Left ventricle myocardium inferior (tissue), 1 donor: Measurements from ENCODE around the gene RAB42. TPM values are rescaled to one million over a fixed set of nuclear protein-coding genes. Genes with fewer than 3 reads are reported as not detected.
A peak's percentile ranks its signal among the peaks of the same experiment; 100 is the strongest.

Experiments used
- DNase-seq: peaks from one replicate; pipeline ENCODE4 v3.0.0-alpha.2; 2020
- H3K27ac ChIP-seq: fragments of 200-600 bp; replicated peaks from 2 replicates; pipeline ENCODE4 v1.8.0; 2021
- H3K27me3 ChIP-seq: fragments of 200-600 bp; 2 replicates; pipeline ENCODE4 v1.8.0; 2021; ENCODE audit warnings: low read depth
- H3K36me3 ChIP-seq: fragments of 200-600 bp; 2 replicates; pipeline ENCODE4 v1.8.0; 2021
- H3K4me1 ChIP-seq: fragments of 200-600 bp; 2 replicates; pipeline ENCODE4 v1.8.0; 2021
- H3K4me3 ChIP-seq: fragments of 200-600 bp; 2 replicates; pipeline ENCODE4 v1.8.0; 2021; ENCODE audit warnings: mild to moderate bottlenecking, moderate library complexity
- H3K9me3 ChIP-seq: fragments of 200-600 bp; replicated peaks from 2 replicates; pipeline ENCODE4 v1.8.0; 2021
- intact Hi-C: fragments of 100-400 bp; cut with micrococcal nuclease; formaldehyde crosslinking; loops from one replicate; pipeline ENCODE4 v1.11.0; 2022
- total RNA-seq: library from RNA; stranded (reverse); fragmentation: NEBNext Ultra II Directional; extraction: Animal tissue kit (Norgen Biotek cat#: 25700); gene quantifications from one replicate; pipeline ENCODE4 v1.2.1, GENCODE V29; 2021
- TF ChIP-seq, protein P1 (sequence below): fragments of 200-600 bp; IDR thresholded peaks from 2 replicates; pipeline ENCODE4 v1.8.0; 2021; ENCODE audit warnings: antibody characterized with exemption, mild to moderate bottlenecking, borderline replicate concordance
- donor health status: DM: no; HTN: yes; CAD: no; lungs with severe emphysema.

RAB42 gene
- total RNA-seq, 1 donor from 2014 or later: 1.2 TPM

DNA sequence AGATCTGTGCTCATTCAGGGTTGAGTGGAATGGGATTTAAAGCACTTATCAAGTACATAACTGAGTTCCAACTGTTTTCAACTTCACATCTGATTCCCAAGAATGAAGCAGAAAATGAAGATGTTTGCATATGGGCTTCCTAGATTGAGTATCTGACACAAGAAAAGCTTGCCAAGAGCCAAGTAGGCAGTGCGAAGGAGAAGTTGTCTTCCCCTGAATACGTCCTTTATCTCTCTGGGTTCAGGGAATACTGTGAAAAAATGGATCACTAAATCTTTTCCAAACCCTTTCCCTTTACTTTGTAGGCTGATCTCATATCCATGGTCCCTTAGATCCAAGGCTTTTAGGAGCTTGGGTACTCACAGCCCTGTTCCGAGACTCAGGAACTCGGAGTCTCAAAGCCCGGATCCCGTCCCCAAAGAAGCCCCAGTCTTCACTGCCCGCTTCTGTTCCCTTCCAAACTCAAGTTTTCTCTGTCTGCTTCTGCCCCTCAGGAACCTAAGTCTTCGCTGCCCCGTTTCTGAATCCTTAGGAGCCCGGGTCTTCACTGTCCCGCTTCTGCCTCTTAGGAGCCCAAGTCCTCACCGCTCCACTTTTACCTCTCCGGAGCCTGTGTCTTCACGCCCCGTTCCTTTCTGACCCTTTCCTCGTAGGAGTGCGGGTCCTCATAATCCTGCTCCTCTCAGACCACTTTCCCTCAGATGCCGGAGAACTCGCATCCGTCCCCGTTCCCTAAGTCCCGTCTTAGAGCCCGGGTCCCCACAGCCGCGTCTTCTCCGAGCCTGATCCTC is 50.2 kb downstream of the RAB42 start:
- Histone ChIP-seq H3K4me3 (peak overlapping the region; percentile 87), H3K36me3 (no peaks in the 10 kb centered on the region), H3K4me1 (peaks cover 64% of the 10 kb centered on the region), H3K27ac (peak overlapping the region; percentile 93), H3K9me3 (no peaks in the 10 kb centered on the region), H3K27me3 (no peaks in the 10 kb centered on the region)
- intact Hi-C loops: no loop called here
- no peak for DNase-seq
- TF ChIP-seq, protein P1, sequence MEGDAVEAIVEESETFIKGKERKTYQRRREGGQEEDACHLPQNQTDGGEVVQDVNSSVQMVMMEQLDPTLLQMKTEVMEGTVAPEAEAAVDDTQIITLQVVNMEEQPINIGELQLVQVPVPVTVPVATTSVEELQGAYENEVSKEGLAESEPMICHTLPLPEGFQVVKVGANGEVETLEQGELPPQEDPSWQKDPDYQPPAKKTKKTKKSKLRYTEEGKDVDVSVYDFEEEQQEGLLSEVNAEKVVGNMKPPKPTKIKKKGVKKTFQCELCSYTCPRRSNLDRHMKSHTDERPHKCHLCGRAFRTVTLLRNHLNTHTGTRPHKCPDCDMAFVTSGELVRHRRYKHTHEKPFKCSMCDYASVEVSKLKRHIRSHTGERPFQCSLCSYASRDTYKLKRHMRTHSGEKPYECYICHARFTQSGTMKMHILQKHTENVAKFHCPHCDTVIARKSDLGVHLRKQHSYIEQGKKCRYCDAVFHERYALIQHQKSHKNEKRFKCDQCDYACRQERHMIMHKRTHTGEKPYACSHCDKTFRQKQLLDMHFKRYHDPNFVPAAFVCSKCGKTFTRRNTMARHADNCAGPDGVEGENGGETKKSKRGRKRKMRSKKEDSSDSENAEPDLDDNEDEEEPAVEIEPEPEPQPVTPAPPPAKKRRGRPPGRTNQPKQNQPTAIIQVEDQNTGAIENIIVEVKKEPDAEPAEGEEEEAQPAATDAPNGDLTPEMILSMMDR: no peak

DNA sequence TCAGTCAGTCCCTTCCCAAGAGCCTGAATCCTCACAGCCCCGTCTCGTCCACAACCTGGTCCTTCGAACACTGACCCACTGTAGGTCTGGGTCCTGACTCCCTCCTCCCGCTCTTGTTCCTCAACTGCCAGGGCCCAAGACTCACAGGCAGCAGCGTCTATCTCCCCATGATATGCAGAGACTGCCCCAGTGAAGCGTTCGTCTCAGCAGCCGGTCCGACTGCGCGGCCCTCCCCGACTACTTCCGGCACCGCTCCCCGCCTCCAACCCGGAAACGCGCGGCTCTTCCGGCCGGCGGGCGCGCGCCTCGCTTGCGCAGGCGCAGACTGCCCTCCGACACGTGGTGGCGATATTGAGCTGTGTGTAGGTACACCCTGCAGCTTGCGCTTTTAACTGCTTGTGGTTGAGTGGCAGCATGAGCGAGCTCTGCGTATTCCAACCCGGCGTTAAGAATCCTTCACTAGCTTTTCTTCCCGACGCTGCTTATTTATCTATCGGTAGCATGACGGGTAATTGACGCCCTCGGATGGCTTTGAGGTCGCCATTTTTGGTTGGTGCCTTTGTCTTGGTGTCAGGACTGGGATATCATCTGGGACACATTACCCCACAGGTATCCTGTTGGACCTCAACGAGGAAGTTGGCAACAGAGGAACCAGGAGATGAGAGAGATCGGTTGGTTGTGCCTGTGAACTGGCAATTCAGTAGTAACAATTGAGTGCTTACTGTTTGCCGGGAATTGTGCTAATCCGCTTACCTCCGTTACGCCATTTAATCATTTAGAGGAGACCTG is 51.0 kb downstream of the RAB42 start, which contains the start of gene TAF12:
TSS of gene TAF12 (minus strand) at position 221 of the 789 bp plus-strand sequence. CDS start 20,986 bp downstream, outside the sequence.
- Histone ChIP-seq H3K4me1 (peaks cover 71% of the 10 kb centered on the region), H3K4me3 (peak within 1 kb of the TSS; percentile 87), H3K27me3 (no peaks in the 10 kb centered on the region), H3K36me3 (no peaks in the 10 kb centered on the region), H3K9me3 (no peaks in the 10 kb centered on the region), H3K27ac (peak within 1 kb of the TSS; percentile 93)
- TF ChIP-seq, protein P1: peak; percentile 45
- peak; percentile 91 for DNase-seq
- intact Hi-C loops: no loop called here

DNA sequence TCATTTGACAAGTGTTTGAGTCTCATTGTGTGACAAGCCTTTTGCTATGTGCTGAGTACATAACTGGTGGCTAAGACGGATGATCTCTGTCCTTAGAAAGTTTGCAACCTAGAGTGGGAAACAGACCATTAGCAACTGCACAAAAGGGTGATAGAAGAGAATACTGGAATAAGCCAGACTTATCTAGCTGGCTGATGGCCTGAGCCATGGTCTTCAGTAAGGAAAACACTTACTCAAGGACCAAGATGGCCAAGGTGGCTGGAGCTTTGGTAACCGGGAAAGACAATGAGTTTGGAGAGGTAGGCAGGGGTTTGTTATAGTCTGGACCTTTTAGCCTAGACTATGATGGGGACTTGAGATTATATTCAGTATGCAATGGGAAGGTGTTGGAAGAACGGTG is 52.4 kb downstream of the RAB42 start:
- Histone ChIP-seq H3K27me3 (no peaks in the 10 kb centered on the region), H3K36me3 (no peaks in the 10 kb centered on the region), H3K27ac (peak overlapping the region; percentile 93), H3K4me1 (peaks cover 79% of the 10 kb centered on the region), H3K4me3 (peak overlapping the region; percentile 87), H3K9me3 (no peaks in the 10 kb centered on the region)
- DNase-seq: no peak
- TF ChIP-seq, protein P1: no peak
- intact Hi-C loops: no loop called here

Other genes with a start within 250 kb of the RAB42 start
- 13.6 TPM for gene PHACTR4, start 222.5 kb upstream of the RAB42 start, total RNA-seq
- 6.3 TPM for gene RCC1, start 86.2 kb upstream of the RAB42 start, total RNA-seq
- 13.0 TPM for gene TRNAU1AP, start 39.2 kb upstream of the RAB42 start, total RNA-seq
- gene TAF12, start 50.8 kb downstream of the RAB42 start, total RNA-seq: 28.2 TPM
- gene RNU11, start 56.3 kb downstream of the RAB42 start, total RNA-seq: not detected
- 6.2 TPM for gene GMEB1, start 76.5 kb downstream of the RAB42 start, total RNA-seq
- gene YTHDF2, start 144.7 kb downstream of the RAB42 start, total RNA-seq: 32.1 TPM
- not detected for gene OPRD1, start 219.9 kb downstream of the RAB42 start, total RNA-seq